Mucosa of stomach (tissue), 1 donor: ENCODE results near the gene GRK5.

Source experiments
- H3K27me3 ChIP-seq: one replicate; pipeline ENCODE4 v1.7.0; 2013; ENCODE audit warnings: mild to moderate bottlenecking, low read length; ENCODE audit not compliant: control insufficient read depth, insufficient read depth
- H3K36me3 ChIP-seq: one replicate; pipeline ENCODE4 v1.7.0; 2013; ENCODE audit warnings: low read length; ENCODE audit not compliant: control insufficient read depth, insufficient read depth
- H3K4me1 ChIP-seq: one replicate; pipeline ENCODE4 v1.7.0; 2013; ENCODE audit warnings: mild to moderate bottlenecking, low read length; ENCODE audit not compliant: control insufficient read depth, insufficient read depth
- H3K4me3 ChIP-seq: one replicate; pipeline ENCODE4 v1.7.0; 2013; ENCODE audit warnings: low read length
- H3K9ac ChIP-seq: one replicate; pipeline ENCODE4 v1.7.0; 2013; ENCODE audit warnings: mild to moderate bottlenecking, low read length, moderate library complexity
- H3K9me3 ChIP-seq: one replicate; pipeline ENCODE4 v1.7.0; 2013; ENCODE audit warnings: mild to moderate bottlenecking, low read length, moderate library complexity; ENCODE audit not compliant: control insufficient read depth
- donor health status: Pancreatic carcinoma.

The GRK5 gene

DNA sequence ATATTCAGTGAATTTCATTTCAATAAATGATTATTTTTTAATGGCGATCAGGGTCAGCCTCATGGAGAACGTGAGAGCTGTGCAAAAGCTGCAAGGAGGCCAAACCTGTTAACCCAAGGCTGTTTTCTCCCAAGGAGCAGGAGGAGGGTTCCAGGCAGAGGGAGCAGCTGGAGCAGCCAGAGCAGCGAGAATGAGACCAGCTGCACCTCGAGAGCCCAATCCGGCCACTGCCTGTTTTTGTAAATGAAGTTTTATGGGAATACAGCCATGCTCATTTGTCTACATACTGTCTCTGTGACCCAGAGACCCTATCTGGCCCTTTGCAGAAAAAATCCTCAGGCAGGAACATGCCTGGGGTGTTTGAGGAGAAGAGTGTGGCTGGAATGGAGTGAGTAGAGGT is 104.9 kb downstream of the GRK5 start:
- Histone ChIP-seq H3K9ac (no peak overlapping the region), H3K27me3 (no peaks in the 10 kb centered on the region), H3K9me3 (no peaks in the 10 kb centered on the region), H3K4me1 (peaks cover 55% of the 10 kb centered on the region), H3K4me3 (no peak overlapping the region), H3K36me3 (no peaks in the 10 kb centered on the region)

- no peaks in the 10 kb centered on the region for H3K9me3 ChIP-seq
- peaks cover 63% of the 10 kb centered on the region for H3K4me1 ChIP-seq
- no peak overlapping the region for H3K9ac ChIP-seq
- H3K27me3 ChIP-seq = no peaks in the 10 kb centered on the region
- no peak overlapping the region for H3K4me3 ChIP-seq
- H3K36me3 ChIP-seq = no peaks in the 10 kb centered on the region
Observed at GRCh38 chr10:119313024-119313423, 105.7 kb downstream of the GRK5 start.

GRCh38 chr10:119313644-119314043 is 106.3 kb downstream of the GRK5 start:
- H3K9ac ChIP-seq = no peak overlapping the region
- H3K4me3 ChIP-seq = no peak overlapping the region
- no peaks in the 10 kb centered on the region for H3K27me3 ChIP-seq
- H3K36me3 ChIP-seq = no peaks in the 10 kb centered on the region
- H3K4me1 ChIP-seq = peaks cover 69% of the 10 kb centered on the region
- H3K9me3 ChIP-seq = no peaks in the 10 kb centered on the region

DNA sequence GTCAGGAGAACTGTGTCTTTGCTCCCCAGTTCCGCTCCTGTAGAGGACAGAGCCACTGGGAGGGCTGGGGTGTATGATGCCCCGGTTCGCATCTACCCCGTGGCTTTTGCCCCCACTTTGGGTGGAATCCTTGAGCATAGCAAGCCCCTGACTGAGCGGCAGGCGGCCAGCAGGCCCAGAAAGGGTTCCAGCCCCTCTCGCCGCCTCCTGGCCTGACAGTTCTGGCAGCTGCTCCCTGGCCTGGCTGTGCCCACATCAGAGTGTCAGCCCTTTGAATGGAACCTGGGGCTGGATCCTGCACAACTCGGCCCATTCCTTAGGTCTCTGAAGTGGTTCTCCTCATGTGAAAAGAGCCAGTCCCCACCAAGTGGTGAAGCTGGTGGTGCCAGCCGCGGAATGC is 106.7 kb downstream of the GRK5 start:
- H3K36me3 ChIP-seq = no peaks in the 10 kb centered on the region
- no peaks in the 10 kb centered on the region for H3K9me3 ChIP-seq
- H3K4me3 ChIP-seq = no peak overlapping the region
- peaks cover 73% of the 10 kb centered on the region for H3K4me1 ChIP-seq
- H3K9ac ChIP-seq = no peak overlapping the region
- no peaks in the 10 kb centered on the region for H3K27me3 ChIP-seq

- H3K4me1 ChIP-seq = peaks cover 75% of the 10 kb centered on the region
Observed at GRCh38 chr10:119314486-119314885, 107.1 kb downstream of the GRK5 start.

GRCh38 chr10:119315128-119316001 is 108.0 kb downstream of the GRK5 start:
- H3K4me1 ChIP-seq = peaks cover 71% of the 10 kb centered on the region
- H3K9ac ChIP-seq = no peak overlapping the region

More at GRCh38 chr10:119314486-119314885, 107.1 kb downstream of the GRK5 start:
- Histone ChIP-seq H3K9me3 (no peaks in the 10 kb centered on the region), H3K36me3 (no peaks in the 10 kb centered on the region), H3K9ac (no peak overlapping the region), H3K4me3 (no peak overlapping the region), H3K27me3 (no peaks in the 10 kb centered on the region)

DNA sequence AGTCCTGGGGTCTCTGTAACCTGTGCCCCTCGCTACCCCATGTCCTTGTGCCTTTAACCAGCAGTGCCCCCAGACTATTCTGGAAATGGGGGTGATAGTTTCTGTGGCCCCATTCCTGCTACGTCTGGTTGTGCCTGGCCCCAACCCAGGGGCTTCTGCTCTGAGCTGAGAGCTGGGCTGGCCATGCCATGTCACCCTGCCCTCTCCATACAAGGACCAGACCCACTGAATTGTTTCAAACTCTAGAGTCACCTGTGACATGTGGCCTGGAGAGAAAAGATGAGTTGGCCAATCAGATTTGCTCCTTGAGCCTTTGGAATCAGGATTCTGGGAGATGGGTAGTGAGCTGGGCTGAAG is 108.6 kb downstream of the GRK5 start:
- Histone ChIP-seq H3K4me1 (peaks cover 71% of the 10 kb centered on the region), H3K36me3 (no peaks in the 10 kb centered on the region), H3K9ac (no peak overlapping the region), H3K27me3 (no peaks in the 10 kb centered on the region), H3K9me3 (no peaks in the 10 kb centered on the region), H3K4me3 (no peak overlapping the region)

More at GRCh38 chr10:119315128-119316001, 108.0 kb downstream of the GRK5 start:
- Histone ChIP-seq H3K4me3 (no peak overlapping the region), H3K9me3 (no peaks in the 10 kb centered on the region), H3K36me3 (no peaks in the 10 kb centered on the region), H3K27me3 (no peaks in the 10 kb centered on the region)

GRCh38 chr10:119316729-119317097 is 109.3 kb downstream of the GRK5 start:
- H3K36me3 ChIP-seq = no peaks in the 10 kb centered on the region
- peaks cover 69% of the 10 kb centered on the region for H3K4me1 ChIP-seq
- H3K4me3 ChIP-seq = no peak overlapping the region
- H3K27me3 ChIP-seq = no peaks in the 10 kb centered on the region
- H3K9me3 ChIP-seq = no peaks in the 10 kb centered on the region
- H3K9ac ChIP-seq = peak overlapping the region; percentile 10

DNA sequence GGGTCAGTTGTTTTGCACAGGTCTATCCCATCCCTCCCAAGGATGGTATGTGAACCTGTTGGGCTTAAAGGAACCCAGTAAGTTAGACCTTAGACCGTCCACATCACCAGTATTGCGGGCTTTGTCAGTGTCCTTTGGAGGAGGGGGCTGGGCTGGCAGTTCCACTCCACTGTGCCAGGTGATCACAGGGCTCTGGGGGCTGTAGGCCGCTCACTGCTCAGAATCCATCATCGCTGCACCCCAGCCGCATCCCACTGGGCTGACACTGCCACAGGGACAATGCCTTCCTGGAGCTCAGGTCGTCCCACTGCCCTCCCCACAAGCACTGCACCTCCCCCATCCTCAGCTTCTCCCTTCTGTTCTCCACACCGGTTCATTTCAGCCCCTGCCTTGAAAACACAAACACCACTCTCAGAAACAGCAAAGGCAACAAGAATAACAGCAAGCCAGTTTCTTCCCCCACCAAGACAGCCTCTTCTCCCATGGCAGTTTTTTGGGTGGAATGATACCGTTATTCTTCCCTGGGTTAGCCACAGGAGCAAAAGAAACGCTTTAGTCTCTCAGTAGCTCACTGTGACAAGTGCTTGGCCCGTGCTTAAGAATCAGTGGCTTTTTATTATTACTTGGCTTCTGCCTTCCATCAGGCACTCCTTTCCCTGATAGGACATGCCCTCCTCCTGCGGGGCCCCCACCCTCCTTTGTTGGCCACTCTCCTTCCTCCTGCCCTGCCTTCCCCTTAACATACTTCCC is 111.2 kb downstream of the GRK5 start:
- no peaks in the 10 kb centered on the region for H3K36me3 ChIP-seq
- no peaks in the 10 kb centered on the region for H3K27me3 ChIP-seq
- H3K4me3 ChIP-seq = no peak overlapping the region
- H3K4me1 ChIP-seq = peaks cover 68% of the 10 kb centered on the region
- H3K9ac ChIP-seq = no peak overlapping the region
- no peaks in the 10 kb centered on the region for H3K9me3 ChIP-seq

- H3K4me1 ChIP-seq = peaks cover 68% of the 10 kb centered on the region
- H3K36me3 ChIP-seq = no peaks in the 10 kb centered on the region
- no peaks in the 10 kb centered on the region for H3K27me3 ChIP-seq
- H3K9ac ChIP-seq = no peak overlapping the region
- H3K9me3 ChIP-seq = no peaks in the 10 kb centered on the region
- no peak overlapping the region for H3K4me3 ChIP-seq
Observed at GRCh38 chr10:119319161-119319919, 112.0 kb downstream of the GRK5 start.

DNA sequence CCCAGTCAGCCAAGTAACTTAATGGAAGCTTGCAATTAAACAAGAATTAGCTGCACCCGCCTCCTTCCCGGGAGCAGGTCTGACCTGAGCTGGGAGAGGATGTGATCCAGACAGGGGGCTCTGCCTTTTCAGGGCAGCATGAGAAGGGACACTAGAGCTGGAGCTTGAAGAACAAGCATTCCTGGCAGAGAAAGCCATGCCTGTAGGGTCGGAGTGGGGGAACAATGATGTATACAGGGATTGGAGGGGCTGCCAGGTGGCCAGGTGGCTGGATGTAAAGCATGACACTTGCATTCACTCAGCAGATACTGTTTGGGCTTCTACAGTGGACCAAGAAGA is 112.5 kb downstream of the GRK5 start:
- no peaks in the 10 kb centered on the region for H3K27me3 ChIP-seq
- H3K9me3 ChIP-seq = no peaks in the 10 kb centered on the region
- H3K4me1 ChIP-seq = peaks cover 63% of the 10 kb centered on the region
- H3K9ac ChIP-seq = no peak overlapping the region
- H3K36me3 ChIP-seq = no peaks in the 10 kb centered on the region
- H3K4me3 ChIP-seq = no peak overlapping the region

GRCh38 chr10:119320981-119321380 is 113.6 kb downstream of the GRK5 start:
- no peaks in the 10 kb centered on the region for H3K27me3 ChIP-seq
- H3K36me3 ChIP-seq = no peaks in the 10 kb centered on the region
- no peaks in the 10 kb centered on the region for H3K9me3 ChIP-seq
- peaks cover 52% of the 10 kb centered on the region for H3K4me1 ChIP-seq
- H3K4me3 ChIP-seq = no peak overlapping the region
- no peak overlapping the region for H3K9ac ChIP-seq
